Stimulated activated CD4-positive, alpha-beta T cell treated with anti-CD3 and anti-CD28 coated beads, TNF-alpha, amount 100 ng/mL, for 1 hour (primary cell): ENCODE measurements around the gene CD93.

Experiments
- DNase-seq, 3 donors: peaks; one replicate each; pipeline ENCODE4 v3.0.0-alpha.2; 2020; ENCODE audit warnings: low read depth in 3 of 3, low spot score in 1 of 3

Gene CD93

DNA sequence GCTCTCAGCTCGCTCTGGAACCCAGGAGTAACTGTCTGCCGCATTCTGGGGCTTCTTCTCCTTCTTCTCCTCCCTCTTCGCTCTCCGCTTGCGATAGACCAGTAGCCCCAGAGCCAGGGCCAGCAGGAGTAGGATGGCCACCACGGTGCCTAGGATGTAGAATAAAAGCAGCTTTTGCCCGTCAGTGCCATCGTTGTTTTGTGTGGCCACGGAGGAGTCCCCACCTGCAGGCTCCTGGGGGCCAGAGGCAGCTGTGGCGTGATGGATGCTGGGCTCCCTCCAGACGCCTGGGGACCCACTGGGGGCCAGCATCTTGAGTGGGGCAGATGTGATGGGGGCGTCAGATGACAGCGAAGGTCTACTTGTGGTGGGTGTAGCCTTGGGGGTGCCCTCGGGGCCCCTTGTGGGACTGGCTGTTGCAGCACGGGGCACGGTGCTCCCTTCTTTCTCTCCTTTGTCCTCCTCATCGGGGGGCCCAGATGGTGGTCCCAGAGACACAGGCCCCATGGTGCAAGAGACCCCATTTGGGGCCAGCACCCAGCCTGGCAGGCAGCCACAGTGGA lies 1.8 kb downstream of the CD93 start:
- no peak for DNase-seq

GRCh38 chr20:23083553-23084220 lies 2.4 kb downstream of the CD93 start:
- no peak for DNase-seq

DNA sequence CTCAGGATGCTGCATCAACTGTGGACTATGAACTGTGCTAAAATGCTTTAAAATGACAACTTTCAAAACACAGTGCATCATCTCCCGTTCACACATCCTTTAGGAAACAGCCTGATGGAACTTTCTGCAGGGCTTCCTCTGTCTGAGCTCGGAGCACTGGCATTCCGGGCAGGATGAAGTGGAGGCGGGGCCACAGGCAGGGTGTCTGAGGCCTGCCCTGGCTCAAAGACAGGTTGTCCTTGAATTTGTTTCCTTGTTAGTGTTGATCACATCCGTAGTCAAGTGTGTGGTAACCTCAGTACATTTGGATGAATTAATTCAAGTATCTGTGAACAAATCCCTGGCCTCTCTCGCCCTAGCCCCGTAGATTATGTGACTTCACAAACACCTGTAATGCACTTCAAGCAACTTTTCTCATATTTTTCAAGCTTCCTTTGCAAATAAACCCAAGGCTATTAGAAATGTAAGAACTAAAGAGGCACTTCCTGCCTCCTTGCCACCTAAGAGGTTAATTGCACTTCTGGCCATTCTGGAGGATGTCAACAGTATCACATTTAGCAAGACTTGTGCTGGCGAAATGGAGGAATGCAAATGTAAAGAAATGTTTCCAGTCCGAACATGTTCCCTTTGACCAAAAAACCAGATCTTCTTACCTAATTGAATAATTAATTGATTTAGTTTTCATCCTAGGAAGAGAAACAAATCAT lies 3.1 kb downstream of the CD93 start:
- no peak for DNase-seq

GRCh38 chr20:23081263-23081819 lies 4.8 kb downstream of the CD93 start:
- no peak for DNase-seq

DNA sequence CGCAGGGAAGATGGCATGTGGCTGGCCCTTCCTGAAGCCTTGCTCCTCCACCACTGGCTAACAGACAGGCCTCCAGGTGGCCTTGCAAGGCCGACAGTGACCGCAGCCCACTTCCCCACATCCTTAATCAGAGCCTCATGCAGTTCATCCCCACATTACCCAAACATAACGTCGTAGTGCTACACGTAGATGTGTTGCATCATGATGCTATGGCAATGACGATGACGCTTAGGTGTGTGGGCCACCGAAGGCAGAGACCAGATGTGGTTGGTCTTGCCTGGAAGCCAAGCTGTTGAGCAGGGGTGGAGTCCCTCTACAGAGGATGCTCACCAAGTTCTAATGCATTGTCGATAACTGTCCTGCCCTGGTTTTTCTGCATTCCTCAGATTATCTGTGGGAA lies 5.6 kb downstream of the CD93 start:
- DNase-seq, result no peak

DNA sequence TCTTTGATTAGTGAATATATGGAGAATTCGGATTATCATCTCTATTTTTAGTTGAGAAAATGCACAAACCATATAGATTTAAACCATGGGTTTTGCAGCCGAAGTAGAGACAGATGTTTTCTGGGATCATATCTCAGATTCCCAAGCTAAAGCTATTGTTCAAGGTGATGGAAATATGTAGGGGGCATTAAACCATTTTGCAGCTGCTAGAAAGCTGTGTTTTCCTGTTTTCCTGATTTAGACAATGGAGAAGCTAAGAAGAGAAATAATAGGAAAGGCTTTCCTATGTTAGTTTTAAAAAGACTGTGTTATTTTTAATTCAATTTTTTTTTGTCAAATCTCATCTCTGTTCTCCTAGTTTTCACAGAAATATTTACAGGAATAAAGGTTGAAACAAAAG lies 6.2 kb downstream of the CD93 start:
- no peak for DNase-seq

GRCh38 chr20:23079016-23079351 lies 7.1 kb downstream of the CD93 start:
- no peak for DNase-seq

DNA sequence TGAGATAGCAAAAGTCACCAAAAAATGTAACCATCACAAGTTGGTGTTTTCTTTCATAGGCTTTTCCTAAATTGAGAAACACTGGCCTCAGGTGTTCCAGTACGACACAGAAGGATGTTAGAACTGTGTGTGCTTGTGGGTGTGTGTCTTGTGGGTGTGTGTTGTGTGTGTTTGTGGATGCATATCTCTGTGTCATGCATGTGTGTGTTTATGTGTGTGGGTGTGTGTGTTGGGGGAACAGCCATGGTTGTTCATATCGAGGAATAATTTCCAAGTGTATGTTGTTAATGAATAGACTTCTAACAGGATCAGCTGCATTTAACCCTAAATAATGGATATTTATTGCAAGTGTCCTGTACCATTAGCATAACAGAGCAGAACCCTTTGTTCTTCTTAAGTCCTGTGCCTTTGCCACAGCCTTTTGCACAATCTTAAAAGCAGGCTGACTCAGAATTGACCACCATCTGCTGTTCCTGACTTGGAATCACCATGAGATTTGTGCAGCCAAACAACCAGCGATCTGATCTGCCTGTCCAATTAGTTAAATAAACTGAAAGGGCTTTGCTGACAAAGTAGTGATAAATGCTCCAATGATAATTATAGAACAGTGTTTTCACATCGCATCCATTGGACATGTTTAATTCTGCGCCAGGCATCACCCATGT lies 7.6 kb downstream of the CD93 start:
- no peak for DNase-seq

GRCh38 chr20:23077277-23077676 lies 8.8 kb downstream of the CD93 start:
- no peak for DNase-seq

- no peak for DNase-seq
Measured at GRCh38 chr20:23074052-23074451, 12.1 kb downstream of the CD93 start.

DNA sequence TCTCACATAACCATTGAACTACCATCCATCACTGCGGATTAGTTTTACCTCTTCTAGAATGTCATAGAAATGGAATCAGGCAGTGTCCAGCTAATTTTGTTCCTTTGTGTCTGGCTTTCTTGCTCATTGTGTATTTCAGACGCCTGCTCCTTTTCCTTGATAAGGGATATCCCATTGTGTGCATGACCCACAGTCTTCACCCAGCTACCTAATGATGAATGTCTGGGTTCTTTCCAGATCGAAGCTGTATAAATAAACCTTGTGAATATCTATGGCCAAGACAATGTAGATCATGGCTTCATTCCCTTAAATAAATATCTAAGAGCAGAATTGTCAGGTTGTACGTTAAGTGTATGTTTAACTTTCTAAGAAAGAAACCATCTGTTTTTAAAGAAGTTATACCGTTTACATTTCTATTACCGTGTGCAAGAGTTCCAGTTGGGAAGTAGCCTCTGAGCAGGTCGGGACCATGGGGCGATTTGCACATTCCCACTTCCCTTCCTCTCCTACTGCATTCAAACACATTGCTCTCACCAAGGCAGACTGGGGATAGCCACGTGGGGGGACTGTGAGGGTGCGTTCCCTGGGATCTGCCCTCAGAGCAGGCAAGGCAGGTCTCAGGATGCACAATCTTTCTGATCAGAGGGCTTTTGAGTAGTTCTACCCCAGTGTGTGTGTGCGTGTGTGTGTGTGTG lies 13.1 kb downstream of the CD93 start:
- DNase-seq, result no peak

GRCh38 chr20:23071996-23072395 lies 14.1 kb downstream of the CD93 start:
- no peak for DNase-seq

DNA sequence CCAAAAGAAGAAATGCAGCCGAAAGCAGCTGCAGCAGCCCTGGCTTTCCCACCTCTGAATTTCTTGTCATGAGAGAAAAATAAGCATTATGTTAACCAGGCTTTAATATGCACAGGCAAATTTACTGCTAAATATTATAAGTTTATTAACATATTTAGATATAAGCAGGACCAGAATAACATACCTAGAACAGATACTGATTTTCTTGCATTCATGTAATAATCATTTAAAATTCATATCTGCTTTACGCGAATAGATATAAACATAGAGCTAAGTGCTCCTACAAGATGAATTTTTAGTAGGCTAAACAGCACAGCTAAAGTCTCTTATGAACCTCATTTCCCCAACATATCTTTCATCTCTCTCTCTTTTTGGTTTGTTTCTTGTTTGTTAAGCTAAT lies 14.7 kb downstream of the CD93 start:
- no peak for DNase-seq

GRCh38 chr20:23069108-23069507 lies 17.0 kb downstream of the CD93 start:
- no peak for DNase-seq

- no peak for DNase-seq
Measured at GRCh38 chr20:23068283-23068682, 17.8 kb downstream of the CD93 start.

DNA sequence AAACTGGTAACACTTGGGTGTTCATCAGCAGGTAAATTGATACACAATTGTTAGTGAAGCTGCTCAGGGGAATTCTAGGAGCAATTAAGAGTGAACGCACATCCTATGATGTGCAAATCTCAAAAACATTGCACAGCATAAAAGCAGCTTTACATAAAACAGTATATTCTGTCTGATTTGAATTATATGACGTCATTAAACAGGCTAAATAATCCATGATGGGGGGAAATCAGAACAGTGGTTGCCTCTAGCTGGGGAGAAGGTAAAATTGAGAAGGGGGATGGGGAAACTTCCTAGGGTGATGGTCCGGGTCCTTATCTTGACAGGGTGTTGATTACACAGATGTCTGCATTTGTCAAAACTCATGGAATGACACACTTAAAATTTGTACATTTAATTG lies 19.4 kb downstream of the CD93 start:
- DNase-seq, result no peak

DNA sequence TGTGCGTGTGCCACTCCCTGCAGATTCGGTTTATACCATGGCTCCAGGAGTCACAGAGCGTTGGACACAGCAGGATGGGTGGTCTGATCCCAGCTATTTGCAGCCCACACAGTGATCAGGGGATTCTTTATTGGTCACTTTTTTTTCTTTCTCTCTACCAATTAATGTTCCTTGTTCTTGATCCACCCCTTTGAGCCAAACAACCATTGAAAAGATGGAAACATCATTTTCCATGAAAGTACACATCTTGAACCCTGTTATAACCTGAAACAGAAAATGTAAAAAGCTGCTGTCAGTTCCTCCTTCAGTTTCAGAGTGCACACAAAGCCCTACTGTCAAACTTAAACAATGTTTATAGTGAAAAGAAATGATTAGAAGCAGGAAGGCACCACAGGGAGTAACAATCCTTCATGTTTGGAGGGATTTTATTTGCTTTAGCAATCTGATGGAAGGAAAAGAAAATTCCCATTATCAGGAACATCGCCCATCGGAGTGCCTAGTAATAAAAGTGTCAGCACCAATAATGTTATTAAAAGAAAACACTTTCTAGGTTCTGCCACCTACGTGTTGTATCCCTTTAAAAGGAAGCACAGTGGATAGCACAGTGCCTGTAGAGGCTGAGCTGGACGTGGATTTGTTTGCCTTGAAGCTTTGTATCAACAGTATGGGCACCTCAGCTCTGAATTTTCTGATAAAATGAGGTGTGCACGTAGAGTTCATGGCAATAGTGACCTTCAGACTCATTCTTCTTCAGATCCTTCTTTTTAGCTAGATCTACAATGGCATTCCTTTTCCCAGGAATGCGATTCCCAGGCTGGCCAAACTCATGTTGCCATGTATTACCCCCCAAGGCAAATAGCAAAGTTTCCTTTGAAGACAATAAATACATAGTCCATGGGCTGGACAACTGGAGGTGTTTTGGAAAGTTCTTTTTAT lies 20.6 kb downstream of the CD93 start:
- no peak for DNase-seq

GRCh38 chr20:23063581-23063980 lies 22.5 kb downstream of the CD93 start:
- no peak for DNase-seq

DNA sequence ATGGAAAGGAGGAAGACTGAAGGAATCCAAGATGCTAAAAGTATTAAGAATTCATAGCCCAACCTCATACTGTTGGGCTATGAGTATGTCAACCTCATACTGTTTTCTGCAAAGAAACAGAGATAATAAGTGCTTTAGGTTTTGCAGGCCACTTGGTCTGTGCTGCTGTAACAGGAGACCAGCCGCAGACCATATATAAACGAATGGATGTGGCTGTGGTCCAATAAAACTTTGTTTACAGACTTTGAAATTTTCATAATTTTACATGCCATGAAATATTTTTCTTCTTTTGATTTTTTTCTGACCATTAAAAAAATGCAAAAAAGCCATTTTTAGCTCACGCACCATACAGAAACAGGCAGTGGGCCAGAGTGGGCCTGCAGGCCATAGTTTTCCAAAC lies 23.0 kb downstream of the CD93 start:
- no peak for DNase-seq

GRCh38 chr20:23062632-23063031 lies 23.5 kb downstream of the CD93 start:
- DNase-seq, result no peak
